NCI-H1436 treated with DMSO at 0.1 percent for 48 hours (cell line): ENCODE data around the gene COLQ.
"Not testable (repeated sequence)": the region's sequence is repeated elsewhere in the genome, so short reads cannot be mapped to it uniquely, and the experiment has no call there.

ENCODE experiments used
- DNase-seq: peaks from one replicate; lab custom pipeline; 2025; lab: John Stamatoyannopoulos, UW

The COLQ gene

DNA sequence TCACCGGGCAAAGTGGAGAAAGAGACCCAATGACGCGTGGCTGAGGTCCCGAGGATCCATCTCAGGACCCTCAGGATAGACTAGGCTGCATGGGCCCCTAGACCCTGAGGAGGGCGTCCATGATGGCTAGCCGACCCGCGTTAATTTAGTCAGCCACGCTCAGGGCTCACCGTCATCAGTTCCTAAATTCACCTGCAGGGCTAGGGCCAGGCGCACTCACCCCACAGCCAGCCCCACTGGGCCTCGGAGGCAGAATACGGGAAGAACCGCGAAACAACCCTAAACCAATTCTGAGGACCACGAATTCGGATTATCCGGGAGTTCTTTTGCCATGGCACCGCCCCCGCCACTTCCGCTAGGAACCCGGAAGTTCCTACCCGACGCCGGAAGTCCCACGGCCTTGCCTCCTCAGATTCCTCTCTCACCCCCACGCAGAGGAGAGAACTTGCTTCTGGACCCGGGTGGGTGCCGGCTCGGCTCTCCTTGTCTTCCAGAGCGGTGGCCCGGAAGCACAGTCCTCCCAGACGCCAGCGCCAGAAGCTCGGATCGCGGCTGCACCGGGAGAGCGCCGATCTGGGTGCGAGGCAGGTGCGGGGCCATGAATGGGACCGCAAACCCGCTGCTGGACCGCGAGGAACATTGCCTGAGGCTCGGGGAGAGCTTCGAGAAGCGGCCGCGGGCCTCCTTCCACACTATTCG is 94.2 kb downstream of the COLQ start, which contains the start of the genes EAF1 and METTL6:
EAF1 (plus strand) TSS at position 417 of the 699 bp plus-strand sequence; CDS start at position 599, 182 bp downstream.
METTL6 (minus strand) TSS at position 363 of the 699 bp plus-strand sequence. CDS start 1,033 bp downstream, outside the sequence.
- DNase-seq: no peak

DNA sequence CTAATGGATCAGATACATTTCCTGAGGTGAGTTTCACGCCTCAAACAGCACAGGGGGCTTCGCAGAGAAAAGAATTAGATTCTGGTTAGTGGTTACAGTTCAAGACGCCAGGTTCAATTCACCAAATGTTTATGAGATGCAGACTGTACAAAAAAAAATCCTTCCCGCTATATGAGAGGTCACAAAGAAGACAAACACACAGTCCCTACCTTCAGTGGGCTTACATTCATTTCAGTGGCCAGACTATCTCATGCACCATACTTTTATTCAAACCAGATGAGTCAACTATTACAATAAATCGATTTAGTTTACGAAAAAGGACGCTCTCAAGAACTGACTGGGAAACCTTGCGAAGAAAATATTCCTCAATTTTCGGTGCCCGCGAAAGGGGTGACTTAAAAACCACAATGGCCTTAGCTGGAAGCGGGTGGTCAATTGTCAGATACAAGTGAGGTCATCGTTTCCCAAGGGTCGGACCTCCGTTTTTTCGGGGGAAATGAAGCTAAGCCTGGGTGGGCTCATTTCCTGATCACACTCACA is 94.9 kb downstream of the COLQ start:
- no peak for DNase-seq

DNA sequence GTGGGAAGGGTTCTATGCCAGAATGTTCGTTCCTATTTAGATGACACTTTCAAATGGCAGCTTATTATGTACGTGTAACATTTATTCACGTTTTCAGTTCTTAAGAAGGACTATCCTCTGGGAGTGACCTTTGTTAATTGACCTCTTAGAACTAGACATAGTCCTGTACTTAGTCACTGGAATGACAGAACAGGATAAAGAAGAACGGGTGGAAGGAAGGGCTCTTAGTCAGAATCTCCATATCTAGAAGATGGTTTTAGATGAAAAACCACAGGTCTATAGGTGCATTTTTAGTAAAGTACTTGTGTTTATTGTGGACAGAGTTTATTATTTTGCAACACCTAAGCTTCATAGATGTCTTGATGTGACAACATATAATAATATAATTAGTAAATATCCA is 100.6 kb downstream of the COLQ start:
- no peak for DNase-seq

DNA sequence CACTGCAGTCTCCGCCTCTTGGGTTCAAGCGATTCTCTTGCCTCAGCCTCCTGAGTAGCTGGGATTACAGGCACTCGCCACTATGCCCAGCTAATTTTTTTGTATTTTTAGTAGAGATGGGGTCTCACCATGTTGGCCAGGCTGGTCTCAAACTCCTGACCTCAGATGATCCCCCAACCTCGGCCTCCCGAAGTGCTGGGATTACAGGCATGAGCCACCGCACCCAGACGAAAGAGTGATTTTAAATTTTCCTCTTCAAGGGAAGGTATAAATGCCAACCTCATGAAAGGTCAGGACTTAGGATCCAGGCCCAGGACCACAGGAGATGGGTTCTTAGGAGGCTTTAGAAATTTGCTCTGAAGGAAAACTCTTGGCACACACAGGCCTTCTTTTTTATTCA is 110.5 kb downstream of the COLQ start:
- DNase-seq: not testable (repeated sequence)

DNA sequence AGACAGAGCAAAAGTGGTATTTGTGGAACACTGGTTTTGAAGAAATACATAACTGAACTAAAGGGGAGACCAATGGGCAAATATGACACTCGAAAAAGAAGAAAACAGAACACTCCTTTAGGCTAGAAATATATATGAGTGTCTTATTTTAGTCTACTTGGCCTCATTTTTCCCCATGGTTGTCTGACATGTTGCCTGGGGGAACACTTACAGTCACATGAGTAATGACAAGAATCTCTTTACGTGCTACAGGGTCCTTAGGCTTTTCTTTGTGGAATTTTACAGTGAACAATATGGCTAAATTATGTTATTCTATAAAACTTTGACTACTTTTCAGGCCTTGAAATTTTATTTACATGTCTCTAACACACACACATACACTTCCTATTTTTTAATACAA is 111.7 kb downstream of the COLQ start:
- no peak for DNase-seq

DNA sequence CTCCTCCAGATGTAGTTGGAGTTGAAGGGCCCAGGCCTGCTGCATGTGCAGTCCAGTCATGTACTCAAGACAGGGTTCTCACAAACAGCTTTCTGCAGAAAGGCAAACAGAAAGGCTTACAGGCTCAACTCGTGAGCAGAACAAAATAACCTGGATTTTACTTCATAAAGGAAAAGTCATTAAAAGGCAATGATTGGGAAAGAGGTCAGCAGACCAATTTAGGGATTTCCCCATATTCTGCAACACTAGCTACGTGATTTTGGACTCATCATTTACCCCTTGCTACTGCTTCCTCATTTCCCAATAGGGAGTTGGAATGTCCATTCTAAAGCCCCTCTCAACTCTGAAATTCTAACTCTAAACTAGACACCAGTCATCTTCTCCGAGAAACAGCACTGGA is 112.3 kb downstream of the COLQ start:
- no peak for DNase-seq

DNA sequence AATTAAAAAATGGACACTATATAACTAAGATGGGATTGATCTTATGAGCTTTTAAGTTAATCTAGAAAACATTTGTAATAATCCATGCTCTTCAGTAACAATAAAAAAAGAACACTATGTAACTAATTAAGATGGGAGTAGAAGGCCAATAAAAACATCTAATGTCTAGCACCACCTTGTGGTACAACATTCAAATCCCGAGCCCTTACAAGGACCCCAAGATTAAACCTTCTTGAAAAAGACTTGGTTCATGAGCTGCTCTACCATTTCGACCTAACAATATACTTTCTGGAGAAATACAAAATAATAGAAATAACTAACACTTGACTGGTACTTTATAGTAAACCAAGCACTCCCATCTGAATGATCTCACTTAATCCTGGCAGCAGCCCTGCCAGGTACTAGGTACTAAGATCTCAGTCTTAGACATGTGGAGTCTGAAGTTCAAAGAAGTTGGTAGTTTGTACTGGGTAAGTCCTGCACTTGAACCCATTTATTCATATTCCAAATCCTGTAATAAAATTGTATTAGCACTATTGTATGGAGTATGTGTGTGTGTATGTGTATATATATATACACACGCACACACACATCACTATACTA is 116.0 kb downstream of the COLQ start:
- no peak for DNase-seq

DNA sequence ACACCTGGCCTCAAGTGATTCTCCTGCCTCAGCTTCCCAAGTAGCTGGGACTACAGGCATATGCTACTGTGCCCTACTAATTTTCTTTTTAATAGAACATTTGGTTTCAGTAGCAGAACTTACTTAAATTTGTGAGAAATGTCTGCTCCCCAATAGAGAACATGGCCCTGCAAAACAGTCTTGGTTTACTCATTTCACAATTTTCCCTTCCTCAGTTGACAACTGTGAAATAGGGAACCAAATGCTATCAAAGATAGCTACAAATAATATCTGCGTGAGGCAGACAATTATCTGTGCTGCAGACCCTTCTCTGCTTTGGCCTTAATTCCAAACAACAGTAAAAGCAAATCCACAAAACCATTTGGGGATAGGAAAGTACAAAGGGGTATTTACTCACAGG is 116.7 kb downstream of the COLQ start:
- no peak for DNase-seq

DNA sequence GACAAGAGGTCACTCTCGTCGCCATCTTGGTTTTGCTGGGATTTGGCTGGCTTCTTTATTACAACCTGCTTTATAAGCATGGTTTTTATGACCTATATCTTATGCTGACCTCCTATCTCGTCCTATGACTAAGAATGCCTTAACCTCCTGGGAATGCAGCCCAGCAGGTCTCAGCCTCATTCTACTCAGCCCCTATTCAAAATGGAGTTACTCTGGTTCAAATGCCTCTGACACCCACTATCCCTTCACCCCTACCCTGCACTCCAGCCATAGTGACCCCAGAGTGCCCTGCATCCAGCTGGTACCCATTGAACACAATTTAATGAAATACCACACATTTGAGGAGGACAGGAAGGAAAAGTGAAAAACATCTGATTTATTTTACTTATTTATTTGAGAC is 117.5 kb downstream of the COLQ start:
- DNase-seq: no peak

DNA sequence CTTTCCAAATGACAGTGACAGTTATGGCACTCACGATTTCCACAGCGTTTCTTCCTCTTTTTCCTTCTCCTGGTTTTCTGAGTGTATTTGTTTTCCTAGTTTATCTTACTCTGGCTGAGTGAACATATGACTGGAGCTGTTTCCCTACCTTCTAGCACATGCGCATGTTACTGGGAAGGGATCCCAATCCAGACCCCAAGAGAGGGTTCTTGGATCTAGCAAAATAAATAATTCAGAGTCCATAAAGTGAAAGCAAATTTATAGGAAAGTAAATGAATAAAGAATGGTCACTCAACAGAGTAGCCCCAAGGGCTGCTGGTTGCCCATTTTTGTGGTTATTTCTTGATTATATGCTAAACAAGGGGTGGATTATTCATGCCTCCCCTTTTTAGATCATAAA is 118.0 kb downstream of the COLQ start:
- DNase-seq: no peak

DNA sequence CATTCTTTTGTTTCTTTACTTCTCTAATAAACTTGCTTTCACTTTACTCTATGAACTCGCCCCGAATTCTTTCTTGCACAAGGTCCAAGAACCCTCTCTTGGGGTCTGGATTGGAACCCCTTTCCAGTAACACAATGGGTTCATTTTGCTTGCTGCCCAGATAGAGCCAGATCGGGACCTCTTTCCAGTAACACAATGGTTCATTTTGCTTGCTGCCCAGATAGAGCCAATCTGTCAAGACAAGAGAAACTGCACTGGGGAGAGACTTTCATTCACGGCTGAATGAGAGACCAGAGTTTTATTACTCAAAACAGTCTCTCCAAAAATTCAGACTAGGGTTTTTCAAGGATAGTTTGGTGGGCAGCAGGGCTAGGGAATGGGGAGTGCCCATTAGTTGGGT is 119.6 kb downstream of the COLQ start:
- DNase-seq: no peak
